Measurements from ENCODE around the gene USF3. TPM values are rescaled to one million over a fixed set of nuclear protein-coding genes. Genes with fewer than 3 reads are reported as not detected.

USF3 gene
- total RNA-seq, 2 experiments from 2014 or later, result 12.9 to 19.6 TPM

DNA sequence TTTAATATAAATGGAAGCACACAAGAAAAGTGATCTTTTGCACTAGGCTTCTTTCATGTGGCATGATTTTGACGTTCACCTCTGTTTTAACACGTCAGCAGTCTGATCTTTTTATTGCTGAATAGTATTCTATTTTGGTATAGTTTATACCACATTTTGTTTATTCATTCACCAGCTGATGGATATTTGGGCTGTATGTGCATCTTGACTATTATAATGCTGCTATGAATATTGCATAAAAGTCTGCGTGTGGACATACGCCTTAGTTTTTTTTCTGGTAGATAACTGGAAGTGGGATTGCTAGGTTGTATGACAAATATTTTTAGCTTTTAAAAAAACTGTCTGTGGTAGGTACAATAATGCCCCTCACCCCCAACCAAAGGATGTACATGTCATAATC, 35.3 kb upstream of the USF3 start:
- Mint-ChIP-seq H3K27ac (no peak overlapping the region), H3K9me3 (ENCODE audit: low read depth) (no peaks in the 10 kb centered on the region), H3K27me3 (no peaks in the 10 kb centered on the region), H3K4me3 (no peak overlapping the region), H3K4me1 (peaks cover 32% of the 10 kb centered on the region), H3K36me3 (ENCODE audit: low read depth) (peaks cover 28% of the 10 kb centered on the region)
- POLR2A ChIA-PET, result no interaction called here
- ATAC-seq, result no peak
- CTCF ChIA-PET, result interaction anchor here (9.8 kb wide), 1 partner anchor 17 kb away, joined by 101 read pairs; the partner anchor contains the start of genes ATP6V1A and NAA50
- intact Hi-C loops (cut with DNase I, micrococcal nuclease), result loop anchor here in 1 of 2 experiments (10.0 kb wide), 1 partner anchor 423 kb away; no protein-coding TSS in a partner anchor
- DNase-seq, result no peak

DNA sequence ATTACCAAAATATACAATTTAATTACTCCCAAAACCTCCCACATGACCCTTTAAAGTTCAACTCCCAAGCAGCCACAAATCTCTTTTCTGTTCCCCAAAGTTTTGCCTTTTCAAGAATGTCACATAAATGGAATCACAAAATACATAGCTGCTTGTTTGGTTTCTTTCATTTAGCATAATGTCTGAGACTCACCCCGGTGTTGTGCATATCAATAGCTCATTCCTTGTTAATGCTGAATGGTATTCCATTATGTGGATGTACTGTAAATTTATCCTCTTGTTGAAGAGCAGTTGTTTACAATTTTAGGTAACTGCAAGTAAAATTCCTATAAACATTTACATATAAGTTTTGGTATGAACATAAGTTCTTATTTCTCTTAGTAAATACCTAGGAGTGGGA, 34.1 kb upstream of the USF3 start:
- H3K9me3 Mint-ChIP-seq (ENCODE audit: low read depth), result no peaks in the 10 kb centered on the region
- no peak for ATAC-seq
- ChIA-PET POLR2A (interaction anchor here (0.6 kb wide), 1 partner anchor 385 kb away, joined by 3 read pairs; no protein-coding TSS in a partner anchor), CTCF (no interaction called here)
- H3K4me3 Mint-ChIP-seq, result no peak overlapping the region
- intact Hi-C loops (cut with DNase I, micrococcal nuclease), result loop anchor here in 1 of 2 experiments (10.0 kb wide), 1 partner anchor 424 kb away; no protein-coding TSS in a partner anchor
- no peak overlapping the region for H3K27ac Mint-ChIP-seq
- peaks cover 32% of the 10 kb centered on the region for H3K4me1 Mint-ChIP-seq
- H3K36me3 Mint-ChIP-seq (ENCODE audit: low read depth), result peaks cover 30% of the 10 kb centered on the region
- no peak for DNase-seq
- no peaks in the 10 kb centered on the region for H3K27me3 Mint-ChIP-seq

DNA sequence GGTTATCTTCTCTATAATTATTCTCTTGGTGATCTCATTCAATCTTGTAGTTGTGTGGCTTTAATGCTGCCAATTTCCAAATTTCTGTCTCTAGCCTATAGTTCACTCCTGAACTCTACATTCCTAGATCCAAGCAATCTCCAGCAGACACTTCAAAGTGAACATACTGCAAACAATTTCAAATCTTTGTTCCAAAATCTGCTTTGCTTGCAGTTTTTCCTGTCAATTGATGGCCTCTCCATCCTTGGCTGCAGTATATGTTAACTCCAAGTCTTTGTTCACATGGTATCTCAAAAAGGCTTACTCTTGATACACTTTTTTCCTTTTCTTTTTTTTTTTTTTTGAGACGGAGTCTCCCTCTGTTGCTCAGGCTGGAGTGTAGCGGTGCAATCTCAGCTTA, 32.2 kb upstream of the USF3 start:
- ATAC-seq, result no peak
- peaks cover 29% of the 10 kb centered on the region for H3K36me3 Mint-ChIP-seq (ENCODE audit: low read depth)
- POLR2A ChIA-PET, result no interaction called here

DNA sequence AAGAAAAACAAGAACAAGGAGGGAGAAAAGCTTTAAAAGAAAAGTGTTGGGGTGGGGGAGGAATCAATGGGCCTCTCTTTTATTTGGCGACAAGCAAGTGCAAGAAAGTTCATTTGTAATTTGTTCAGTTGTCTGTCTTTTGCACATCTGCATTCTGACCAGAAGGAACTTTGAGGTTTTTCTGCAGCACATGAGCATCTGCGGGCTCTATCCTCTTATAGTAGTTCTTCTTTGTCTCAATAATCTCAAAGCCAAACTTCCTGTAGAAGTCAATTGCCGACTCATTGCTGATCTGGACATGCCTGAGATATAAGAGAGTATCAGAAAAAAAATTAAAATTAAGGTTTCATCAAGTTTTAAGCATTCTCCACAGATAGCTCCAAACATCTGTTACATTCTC, 25.2 kb upstream of the USF3 start:
- ATAC-seq, result no peak
- intact Hi-C loops (cut with DNase I, micrococcal nuclease), result no loop called here
- Mint-ChIP-seq H3K4me1 (peaks cover 26% of the 10 kb centered on the region), H3K9me3 (ENCODE audit: low read depth) (no peaks in the 10 kb centered on the region), H3K27me3 (no peaks in the 10 kb centered on the region), H3K36me3 (ENCODE audit: low read depth) (peaks cover 52% of the 10 kb centered on the region), H3K27ac (peak overlapping the region; percentile 15), H3K4me3 (no peak overlapping the region)
- DNase-seq, result no peak
- ChIA-PET CTCF (interaction anchor here (0.9 to 8.9 kb wide), 2 partner anchors 14 to 72 kb away, joined by 3 to 43 read pairs; no protein-coding TSS in a partner anchor), POLR2A (no interaction called here)

More for the DNA sequence above, 32.2 kb upstream of the USF3 start:
- no peak overlapping the region for H3K4me3 Mint-ChIP-seq
- H3K9me3 Mint-ChIP-seq (ENCODE audit: low read depth), result no peaks in the 10 kb centered on the region
- intact Hi-C loops (cut with DNase I, micrococcal nuclease), result no loop called here
- no peak overlapping the region for H3K27ac Mint-ChIP-seq
- DNase-seq, result no peak
- peaks cover 23% of the 10 kb centered on the region for H3K4me1 Mint-ChIP-seq
- CTCF ChIA-PET, result interaction anchor here (8.9 kb wide), 1 partner anchor 7 kb away, joined by 43 read pairs; no protein-coding TSS in a partner anchor
- no peaks in the 10 kb centered on the region for H3K27me3 Mint-ChIP-seq

DNA sequence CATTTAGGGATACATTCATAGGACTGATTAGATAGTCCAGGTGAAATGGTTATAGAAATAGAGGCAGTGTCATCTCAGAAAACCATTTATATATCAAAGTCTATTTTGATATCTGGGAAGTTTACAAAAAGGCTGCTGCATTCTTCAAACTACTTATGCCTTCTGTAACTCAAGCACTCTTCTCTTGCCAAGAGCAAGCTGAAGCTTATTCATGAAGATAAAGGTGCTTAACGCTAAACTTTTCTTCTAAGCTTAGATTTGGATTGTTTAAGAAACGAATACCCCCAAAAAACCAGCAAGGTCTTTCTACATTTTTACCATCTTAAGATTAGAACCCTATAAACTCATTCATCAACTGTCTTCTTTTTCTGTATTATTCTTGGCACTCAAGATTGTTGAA, 23.3 kb upstream of the USF3 start:
- intact Hi-C loops (cut with DNase I, micrococcal nuclease), result no loop called here
- POLR2A ChIA-PET, result no interaction called here
- Mint-ChIP-seq H3K9me3 (ENCODE audit: low read depth) (no peaks in the 10 kb centered on the region), H3K4me3 (no peak overlapping the region), H3K27me3 (no peaks in the 10 kb centered on the region), H3K27ac (no peak overlapping the region), H3K4me1 (peaks cover 19% of the 10 kb centered on the region), H3K36me3 (ENCODE audit: low read depth) (peaks cover 56% of the 10 kb centered on the region)
- CTCF ChIA-PET, result interaction anchor here (0.5 to 8.9 kb wide), 5 partner anchors 16 to 336 kb away, joined by 3 to 43 read pairs (median 4); no protein-coding TSS in a partner anchor
- ATAC-seq, result no peak
- DNase-seq, result no peak

DNA sequence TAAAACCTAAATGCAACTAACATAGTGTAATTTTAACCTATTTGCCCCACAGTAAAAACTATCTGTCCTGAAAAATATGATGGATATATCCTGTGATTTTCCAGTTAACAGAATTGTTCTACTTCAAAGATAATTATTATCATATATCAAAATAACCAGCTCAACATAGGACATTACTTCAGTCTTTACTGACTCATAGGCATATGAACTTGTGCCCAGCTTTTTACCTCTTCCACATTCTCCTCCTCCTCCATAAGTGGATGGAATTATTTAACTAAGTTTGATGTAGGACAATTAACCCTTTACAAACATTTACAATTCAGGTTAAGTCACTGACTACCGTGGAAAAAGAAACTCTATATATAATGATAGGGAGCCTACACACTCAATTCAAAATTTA, 22.9 kb upstream of the USF3 start:
- H3K27ac Mint-ChIP-seq, result no peak overlapping the region
- peaks cover 18% of the 10 kb centered on the region for H3K4me1 Mint-ChIP-seq
- DNase-seq (no peak), ATAC-seq (no peak)
- POLR2A ChIA-PET, result interaction anchor here (0.5 kb wide), 1 partner anchor 116 kb away, joined by 3 read pairs; no protein-coding TSS in a partner anchor
- no peaks in the 10 kb centered on the region for H3K9me3 Mint-ChIP-seq (ENCODE audit: low read depth)
- intact Hi-C loops (cut with DNase I, micrococcal nuclease), result no loop called here
- H3K27me3 Mint-ChIP-seq, result no peaks in the 10 kb centered on the region
- H3K4me3 Mint-ChIP-seq, result no peak overlapping the region
- H3K36me3 Mint-ChIP-seq (ENCODE audit: low read depth), result peaks cover 56% of the 10 kb centered on the region
- CTCF ChIA-PET, result interaction anchor here (0.8 to 1.9 kb wide), 3 partner anchors 19 to 193 kb away, joined by 4 to 5 read pairs (median 4); no protein-coding TSS in a partner anchor

DNA sequence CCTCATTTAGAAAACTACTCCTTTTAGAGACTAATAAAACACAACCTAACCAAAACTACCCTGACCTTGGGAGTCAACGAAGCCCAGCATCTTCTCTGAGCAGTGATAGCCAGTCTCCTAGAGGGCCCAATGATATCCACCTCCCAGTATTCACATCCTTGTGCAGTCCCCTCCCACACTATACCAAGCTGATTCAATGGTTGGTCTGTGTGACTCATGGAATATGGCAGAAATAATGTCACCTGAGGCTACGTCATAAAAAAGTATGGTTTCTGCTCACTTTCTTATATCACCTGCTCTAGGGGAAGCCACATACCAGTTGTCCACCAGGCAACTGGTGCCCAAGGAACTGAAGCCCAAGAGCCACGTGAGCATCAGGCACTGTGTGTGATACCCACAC, 21.4 kb upstream of the USF3 start:
- Mint-ChIP-seq H3K27me3 (no peaks in the 10 kb centered on the region), H3K9me3 (ENCODE audit: low read depth) (no peaks in the 10 kb centered on the region), H3K27ac (peak overlapping the region; percentile 86), H3K36me3 (ENCODE audit: low read depth) (peaks cover 43% of the 10 kb centered on the region), H3K4me3 (no peak overlapping the region), H3K4me1 (peaks cover 18% of the 10 kb centered on the region)
- ATAC-seq, result peak; percentile 99
- CTCF ChIA-PET, result interaction anchor here (1.1 to 1.9 kb wide), 3 partner anchors 19 to 27 kb away, joined by 3 to 5 read pairs (median 3); no protein-coding TSS in a partner anchor
- intact Hi-C loops (cut with DNase I, micrococcal nuclease), result no loop called here
- POLR2A ChIA-PET, result interaction anchor here (1.0 kb wide), 1 partner anchor 27 kb away, joined by 3 read pairs; no protein-coding TSS in a partner anchor
- peak; percentile 20 for DNase-seq

DNA sequence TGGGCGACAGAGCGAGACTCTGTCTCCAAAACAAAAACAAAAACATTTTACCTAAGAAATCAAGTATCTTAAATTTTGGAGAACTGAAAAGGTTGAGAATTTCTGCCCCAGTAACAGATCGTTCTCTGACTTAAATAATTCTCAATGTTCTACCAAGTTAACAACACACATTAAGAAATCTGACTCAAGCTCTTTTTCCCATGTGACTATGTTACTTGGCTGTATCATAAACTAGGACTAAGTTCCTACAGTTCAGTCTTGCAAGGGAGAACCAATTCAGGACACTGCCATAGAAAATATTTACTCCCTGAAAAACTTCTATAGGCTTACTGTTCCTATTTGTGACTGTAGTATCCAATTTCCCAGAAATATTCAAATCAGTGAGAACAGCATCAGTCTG, 20.9 kb upstream of the USF3 start:
- H3K36me3 Mint-ChIP-seq (ENCODE audit: low read depth), result peaks cover 39% of the 10 kb centered on the region
- DNase-seq (no peak), ATAC-seq (no peak)
- H3K27ac Mint-ChIP-seq, result peak overlapping the region; percentile 86
- no peaks in the 10 kb centered on the region for H3K9me3 Mint-ChIP-seq (ENCODE audit: low read depth)
- intact Hi-C loops (cut with DNase I, micrococcal nuclease), result no loop called here
- no peaks in the 10 kb centered on the region for H3K27me3 Mint-ChIP-seq
- H3K4me3 Mint-ChIP-seq, result no peak overlapping the region
- ChIA-PET POLR2A (interaction anchor here (1.0 kb wide), 1 partner anchor 28 kb away, joined by 3 read pairs; no protein-coding TSS in a partner anchor), CTCF (interaction anchor here (1.1 to 1.9 kb wide), 4 partner anchors 12 to 27 kb away, joined by 3 to 5 read pairs (median 3); no protein-coding TSS in a partner anchor)
- H3K4me1 Mint-ChIP-seq, result peaks cover 21% of the 10 kb centered on the region

DNA sequence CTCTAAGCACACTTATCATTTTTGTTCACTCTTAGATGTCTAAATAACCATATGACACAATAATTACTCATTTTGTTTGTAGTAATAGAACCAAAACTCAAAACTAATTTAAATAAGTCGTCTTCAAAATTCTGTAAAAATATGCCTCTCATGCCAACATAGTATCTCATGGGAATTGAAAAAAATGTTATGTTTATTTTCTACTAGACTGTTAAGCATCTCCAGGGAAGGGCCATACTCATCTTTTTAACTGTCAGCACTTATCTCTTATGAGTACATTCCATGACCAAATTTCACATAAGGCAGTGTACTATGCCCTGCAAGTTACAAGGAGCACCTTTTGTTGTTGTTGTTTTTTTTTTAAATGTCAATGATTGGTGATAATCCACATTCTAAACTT, 18.3 kb upstream of the USF3 start:
- intact Hi-C loops (cut with DNase I, micrococcal nuclease), result no loop called here
- Mint-ChIP-seq H3K27me3 (peaks cover 2% of the 10 kb centered on the region), H3K36me3 (ENCODE audit: low read depth) (peaks cover 22% of the 10 kb centered on the region), H3K4me1 (peaks cover 21% of the 10 kb centered on the region), H3K9me3 (ENCODE audit: low read depth) (no peaks in the 10 kb centered on the region), H3K27ac (no peak overlapping the region), H3K4me3 (no peak overlapping the region)
- CTCF ChIA-PET, result no interaction called here
- DNase-seq (no peak), ATAC-seq (no peak)
- POLR2A ChIA-PET, result no interaction called here

DNA sequence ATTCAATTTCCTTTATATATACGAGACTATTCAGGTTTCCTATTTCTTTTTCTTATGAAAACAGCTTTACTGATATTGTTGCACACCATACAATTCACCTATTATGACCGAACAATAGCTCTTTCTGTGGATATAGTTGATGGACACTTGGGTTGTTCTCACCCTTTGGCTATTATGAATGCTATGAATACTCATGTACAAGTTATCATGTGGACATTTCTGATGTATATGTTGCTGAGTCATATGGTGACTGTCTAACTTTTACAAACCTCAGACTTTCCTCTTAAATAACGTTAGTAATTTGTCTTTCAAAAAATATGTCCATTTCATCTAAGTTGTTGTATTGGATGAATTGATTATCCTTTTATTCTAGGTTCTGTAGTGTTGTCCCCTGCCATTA, 15.7 kb upstream of the USF3 start:
- Mint-ChIP-seq H3K9me3 (ENCODE audit: low read depth) (no peaks in the 10 kb centered on the region), H3K27ac (no peak overlapping the region), H3K36me3 (ENCODE audit: low read depth) (peaks cover 6% of the 10 kb centered on the region), H3K27me3 (peaks cover 9% of the 10 kb centered on the region), H3K4me3 (no peak overlapping the region), H3K4me1 (peaks cover 3% of the 10 kb centered on the region)
- intact Hi-C loops (cut with DNase I, micrococcal nuclease), result no loop called here
- POLR2A ChIA-PET, result no interaction called here
- ATAC-seq (peak; percentile 51), DNase-seq (no peak)
- CTCF ChIA-PET, result interaction anchor here (0.6 to 1.4 kb wide), 5 partner anchors 12 to 33 kb away, joined by 3 to 5 read pairs (median 4); no protein-coding TSS in a partner anchor

DNA sequence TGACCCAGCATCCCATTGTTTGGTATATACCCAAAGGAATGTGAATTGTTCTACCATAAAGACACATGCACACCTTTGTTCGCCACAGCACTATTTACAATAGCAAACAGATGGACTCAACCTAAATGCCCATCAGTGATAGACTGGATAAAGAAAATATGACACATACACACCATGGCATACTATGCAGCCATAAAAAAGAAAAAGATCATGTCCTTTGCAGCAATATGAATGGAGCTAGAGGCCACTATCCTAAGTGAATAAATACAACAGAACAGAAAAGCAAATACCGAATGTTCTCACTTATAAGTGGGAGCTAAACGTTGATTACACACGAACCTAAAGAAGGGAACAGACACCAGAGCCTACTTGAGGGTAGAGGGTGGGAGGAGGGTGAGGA, 11.4 kb upstream of the USF3 start:
- Mint-ChIP-seq H3K27ac (no peak overlapping the region), H3K27me3 (peaks cover 10% of the 10 kb centered on the region), H3K36me3 (ENCODE audit: low read depth) (no peaks in the 10 kb centered on the region), H3K4me1 (peaks cover 3% of the 10 kb centered on the region), H3K4me3 (no peak overlapping the region), H3K9me3 (ENCODE audit: low read depth) (no peaks in the 10 kb centered on the region)
- ChIA-PET CTCF (interaction anchor here (0.9 kb wide), 1 partner anchor 36 kb away, joined by 3 read pairs; no protein-coding TSS in a partner anchor), POLR2A (no interaction called here)
- DNase-seq, result no peak
- no peak for ATAC-seq
- intact Hi-C loops (cut with DNase I, micrococcal nuclease), result no loop called here

DNA sequence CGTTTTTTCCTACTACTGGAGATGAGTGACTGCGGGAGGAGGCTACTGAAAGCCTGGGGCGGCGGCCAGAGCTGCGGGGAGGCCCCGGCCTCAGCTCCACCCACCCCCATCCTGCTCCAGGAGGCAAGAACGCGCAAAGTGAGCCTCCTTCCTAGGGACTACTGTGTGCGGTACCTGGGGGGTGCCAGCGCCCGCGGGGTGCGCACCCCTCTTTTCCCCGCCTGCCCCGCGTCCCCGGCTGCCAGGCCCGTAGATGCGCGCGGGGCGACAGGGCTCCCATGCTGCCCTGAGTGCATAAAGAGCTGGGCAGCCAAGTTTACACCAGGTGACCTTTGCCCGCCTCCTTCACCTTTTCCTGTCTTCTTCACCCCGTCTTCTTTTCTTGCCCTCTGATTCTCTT, 2.5 kb upstream of the USF3 start:
- Mint-ChIP-seq H3K27me3 (no peaks in the 10 kb centered on the region), H3K4me1 (peaks cover 18% of the 10 kb centered on the region), H3K4me3 (no peak overlapping the region), H3K27ac (peak overlapping the region; percentile 61), H3K36me3 (ENCODE audit: low read depth) (no peaks in the 10 kb centered on the region), H3K9me3 (ENCODE audit: low read depth) (no peaks in the 10 kb centered on the region)
- intact Hi-C loops (cut with DNase I, micrococcal nuclease), result loop anchor here in 1 of 2 experiments (5.0 kb wide), 3 partner anchors 182 to 1137 kb away; partner anchors contain the start of genes ATG3, SLC35A5 and SPICE1
- ChIA-PET CTCF (interaction anchor here (0.7 to 2.6 kb wide), 3 partner anchors 12 to 95 kb away, joined by 3 to 9 read pairs (median 3); no protein-coding TSS in a partner anchor), POLR2A (interaction anchor here (0.6 kb wide), 1 partner anchor 203 kb away, joined by 4 read pairs; no protein-coding TSS in a partner anchor)
- DNase-seq, result peak; percentile 41
- no peak for ATAC-seq

Data from activated CD4-positive, alpha-beta T cell treated with anti-CD3 and anti-CD28 coated beads for 36 hours (primary cell).